H1 (cell line): ENCODE data around the gene KRT81. TPM values are rescaled to one million over a fixed set of nuclear protein-coding genes. Genes with fewer than 3 reads are reported as not detected.

Source experiments
- CTCF ChIA-PET: fragments of 300-600 bp; sonication (Branson Sonifier 250); formaldehyde crosslinking; loops from one replicate; lab custom pipeline; 2021; ENCODE audit not compliant: partially characterized antibody; lab: Charles Lee
- POLR2A ChIA-PET: fragments of 300-600 bp; sonication (Branson Sonifier 250); formaldehyde crosslinking; loops from one replicate; lab custom pipeline; 2021; ENCODE audit warnings: inconsistent platforms; ENCODE audit not compliant: partially characterized antibody; lab: Charles Lee
- DNase-seq, 2 experiments: peaks; one replicate each; pipeline versions ENCODE4 v3.0.0 to v3.0.0-alpha.2; 2010 to 2022; ENCODE audit warnings: low spot score in 2 of 2, low read depth in 1 of 2, mixed read lengths in 1 of 2
- FAIRE-seq: peaks from 2 replicates; lab custom pipeline; 2011; peaks lifted over from hg19 to GRCh38; lab: Jason Lieb, UNC
- H2AFZ ChIP-seq: 2 replicates; pipeline ENCODE4 v1.8.1; 2012; ENCODE audit warnings: low read length, inconsistent platforms
- H2AK5ac ChIP-seq: 2 replicates; pipeline ENCODE4 v1.6.1; 2013; ENCODE audit warnings: low read depth, low read length
- H2BK120ac ChIP-seq: replicated peaks from 2 replicates; pipeline ENCODE3; 2013; ENCODE audit warnings: low read depth, low read length, inconsistent platforms
- H2BK12ac ChIP-seq: 2 replicates; pipeline ENCODE4 v1.6.1; 2013; ENCODE audit warnings: low read depth, low read length
- H2BK15ac ChIP-seq: 2 replicates; pipeline ENCODE4 v1.6.1; 2013; ENCODE audit warnings: low read length
- H2BK20ac ChIP-seq: 2 replicates; pipeline ENCODE4 v1.6.1; 2013; ENCODE audit warnings: low read length
- H2BK5ac ChIP-seq: 2 replicates; pipeline ENCODE4 v1.6.1; 2013; ENCODE audit warnings: low read depth, low read length
- H3K14ac ChIP-seq: 2 replicates; pipeline ENCODE4 v1.6.1; 2013; ENCODE audit warnings: inconsistent platforms; ENCODE audit not compliant: insufficient read length
- H3K18ac ChIP-seq: 2 replicates; pipeline ENCODE4 v1.6.1; 2013; ENCODE audit warnings: low read length; ENCODE audit errors: extremely low read depth
- H3K23ac ChIP-seq: 2 replicates; pipeline ENCODE4 v1.6.1; 2013; ENCODE audit warnings: inconsistent platforms; ENCODE audit not compliant: insufficient read length
- H3K23me2 ChIP-seq: 2 replicates; pipeline ENCODE4 v1.6.1; 2013; ENCODE audit warnings: low read depth, low read length
- H3K27ac ChIP-seq: 2 replicates; pipeline ENCODE4 v1.6.1; 2011; ENCODE audit warnings: low read depth, low read length, inconsistent platforms
- H3K27me3 ChIP-seq, 4 experiments: replicated peaks in 1 of 4; 1 replicate in 1 of 4; 2 replicates in 3 of 4; pipeline versions ENCODE4 v1.6.1 to v1.8.1; 2011 to 2013; ENCODE audit warnings: low read length in 3 of 4, mild to moderate bottlenecking in 3 of 4, inconsistent platforms in 2 of 4, mixed read lengths in 2 of 4, moderate library complexity in 1 of 4; ENCODE audit not compliant: control insufficient read depth in 3 of 4, insufficient read depth in 3 of 4; ENCODE audit errors: extremely low read depth in 1 of 4
- H3K36me3 ChIP-seq, 4 experiments: 2 replicates each; pipeline versions ENCODE4 v1.6.1 to v1.8.1; 2011 to 2013; ENCODE audit warnings: mild to moderate bottlenecking in 4 of 4, low read length in 3 of 4, moderate library complexity in 2 of 4, control low read depth in 1 of 4, inconsistent platforms in 1 of 4; ENCODE audit not compliant: insufficient read depth in 4 of 4, control insufficient read depth in 2 of 4
- H3K4ac ChIP-seq: replicated peaks from 2 replicates; pipeline ENCODE3; 2013; ENCODE audit warnings: low read length, low read depth, mixed read lengths, inconsistent platforms; ENCODE audit not compliant: insufficient read length
- H3K4me1 ChIP-seq, 4 experiments: replicated peaks in 1 of 4; 1 replicate in 1 of 4; 2 replicates in 3 of 4; pipeline versions ENCODE4 v1.6.1 to v1.8.1; 2011 to 2013; ENCODE audit warnings: low read length in 3 of 4, inconsistent platforms in 2 of 4, mixed read lengths in 1 of 4; ENCODE audit not compliant: insufficient read depth in 4 of 4, control insufficient read depth in 3 of 4
- H3K4me2 ChIP-seq, 2 experiments: 2 replicates each; pipeline versions ENCODE4 v1.6.1 to v1.8.1; 2011 to 2013; ENCODE audit warnings: low read depth in 2 of 2, low read length in 2 of 2, control low read depth in 1 of 2, inconsistent platforms in 1 of 2, mild to moderate bottlenecking in 1 of 2; ENCODE audit not compliant: insufficient read depth in 1 of 2
- H3K4me3 ChIP-seq, 4 experiments: fragments of 200-600, 300-600 bp in 1 of 4; sonication (generic), shearing (Covaris generic), sonication (Bioruptor Twin) in 1 of 4; 2 replicates each; pipeline versions ENCODE4 v1.5.1 to v1.8.1; 2011 to 2016; ENCODE audit warnings: low read length in 4 of 4, low read depth in 3 of 4, control low read depth in 2 of 4, inconsistent platforms in 2 of 4, mild to moderate bottlenecking in 2 of 4, mixed read lengths in 1 of 4, moderate library complexity in 1 of 4; ENCODE audit not compliant: insufficient read depth in 2 of 4; ENCODE audit errors: extremely low read depth in 1 of 4
- H3K56ac ChIP-seq: replicated peaks from 2 replicates; pipeline ENCODE3; 2013; ENCODE audit warnings: low read depth, mild to moderate bottlenecking, mixed read lengths, low read length, inconsistent platforms; ENCODE audit not compliant: insufficient read length
- H3K79me1 ChIP-seq: 2 replicates; pipeline ENCODE4 v1.6.1; 2013; ENCODE audit warnings: low read depth, low read length, control low read depth
- H3K79me2 ChIP-seq, 2 experiments: 2 replicates each; pipeline versions ENCODE4 v1.6.1 to v1.8.1; 2012 to 2013; ENCODE audit warnings: low read length in 2 of 2, mild to moderate bottlenecking in 2 of 2, inconsistent platforms in 1 of 2; ENCODE audit not compliant: insufficient read depth in 2 of 2, control insufficient read depth in 1 of 2
- H3K9ac ChIP-seq, 4 experiments: replicated peaks in 1 of 4; 1 replicate in 1 of 4; 2 replicates in 3 of 4; pipeline versions ENCODE4 v1.6.1 to v1.8.1; 2011 to 2013; ENCODE audit warnings: low read depth in 3 of 4, low read length in 3 of 4, control low read depth in 2 of 4, mild to moderate bottlenecking in 2 of 4, moderate library complexity in 2 of 4, inconsistent platforms in 1 of 4; ENCODE audit errors: extremely low read depth in 1 of 4
- H3K9me3 ChIP-seq, 2 experiments: 2 replicates each; pipeline versions ENCODE4 v1.6.1 to v1.8.1; 2012 to 2013; ENCODE audit warnings: mild to moderate bottlenecking in 2 of 2, moderate library complexity in 2 of 2, control low read depth in 1 of 2, inconsistent platforms in 1 of 2, low read depth in 1 of 2, low read length in 1 of 2, mixed read lengths in 1 of 2; ENCODE audit not compliant: insufficient read depth in 2 of 2
- H4K20me1 ChIP-seq, 2 experiments: replicated peaks in 1 of 2; 2 replicates each; pipeline versions ENCODE3 to v1.8.1; 2011 to 2013; ENCODE audit warnings: inconsistent platforms in 2 of 2, low read length in 2 of 2, mild to moderate bottlenecking in 1 of 2; ENCODE audit not compliant: insufficient read depth in 2 of 2, control insufficient read depth in 1 of 2
- H4K5ac ChIP-seq: 2 replicates; pipeline ENCODE4 v1.6.1; 2013; ENCODE audit warnings: low read length, low read depth, mixed read lengths, inconsistent platforms; ENCODE audit not compliant: insufficient read length
- H4K8ac ChIP-seq: 2 replicates; pipeline ENCODE4 v1.8.0; 2013; ENCODE audit warnings: mild to moderate bottlenecking, moderate library complexity, low read length, inconsistent platforms; ENCODE audit not compliant: insufficient read depth; ENCODE audit errors: extremely low read depth
- H4K91ac ChIP-seq: replicated peaks from 2 replicates; pipeline ENCODE3; 2013; ENCODE audit warnings: low read length, mixed read lengths, inconsistent platforms; ENCODE audit not compliant: insufficient read length
- ATF3 ChIP-seq: IDR thresholded peaks from 2 replicates; pipeline ENCODE4 v1.6.1; 2011; ENCODE audit warnings: low read depth, mild to moderate bottlenecking, low read length; ENCODE audit not compliant: insufficient read depth
- CTCF ChIP-seq, 3 experiments: IDR thresholded peaks; 1 replicate in 2 of 3; 2 replicates in 1 of 3; pipeline versions ENCODE4 v1.5.1 to v1.6.1; 2011; ENCODE audit warnings: low read length in 3 of 3, mild to moderate bottlenecking in 3 of 3, inconsistent platforms in 2 of 3, low read depth in 1 of 3, moderate library complexity in 1 of 3; ENCODE audit not compliant: insufficient read depth in 1 of 3; ENCODE audit errors: control extremely low read depth in 1 of 3
- HDAC2 ChIP-seq, 2 experiments: fragments of 300-600 bp in 1 of 2; sonication (generic) in 1 of 2; IDR thresholded peaks; 2 replicates each; pipeline ENCODE4 v1.6.1; 2011 to 2012; ENCODE audit warnings: low read depth in 2 of 2, low read length in 2 of 2, mild to moderate bottlenecking in 2 of 2, moderate library complexity in 2 of 2, borderline replicate concordance in 1 of 2, inconsistent platforms in 1 of 2
- JUND ChIP-seq: IDR thresholded peaks from 2 replicates; pipeline ENCODE4 v1.6.1; 2011; ENCODE audit warnings: mild to moderate bottlenecking, improper control_type of control experiment, low read length
- RAD21 ChIP-seq, 2 experiments: IDR thresholded peaks in 1 of 2; conservative IDR thresholded peaks in 1 of 2; 2 replicates each; pipeline ENCODE4 v1.6.1; 2011; ENCODE audit warnings: low read depth in 2 of 2, low read length in 2 of 2, improper control_type of control experiment in 1 of 2, inconsistent platforms in 1 of 2, mild to moderate bottlenecking in 1 of 2, moderate library complexity in 1 of 2
- TAF7 ChIP-seq: optimal IDR thresholded peaks from 2 replicates; pipeline ENCODE3; 2011; ENCODE audit warnings: low read depth, mild to moderate bottlenecking, inconsistent platforms, low read length, moderate library complexity, borderline replicate concordance
- YY1 ChIP-seq: IDR thresholded peaks from 2 replicates; pipeline ENCODE4 v1.6.1; 2011; ENCODE audit warnings: low read depth, mild to moderate bottlenecking, low read length
- WGBS, 2 experiments: shearing (Covaris generic) in 1 of 2; methylation state at CpG; one replicate each; pipeline versions ENCODE4 v1.1.6 to v1.1.7; 2013 to 2015; ENCODE audit warnings: low lambda C conversion rate in 2 of 2, mixed read lengths in 2 of 2, inconsistent platforms in 1 of 2, low coverage in 1 of 2, missing lambda C conversion rate in 1 of 2; ENCODE audit not compliant: insufficient replicate concordance in 2 of 2, insufficient coverage in 1 of 2, insufficient read length in 1 of 2; ENCODE audit errors: extremely low coverage in 1 of 2, missing lambda C conversion rate in 1 of 2; 5-methylcytosine and 5-hydroxymethylcytosine counted together
- polyA plus RNA-seq, 7 experiments: library from polyadenylated mRNA; depleted of rRNA in 3 of 7; stranded (reverse) in 5 of 7; unstranded in 2 of 7; fragments of >200 nt in 5 of 7; fragments of 200-250 nt in 2 of 7; gene quantifications; 1 replicate in 5 of 7; 2 replicates in 1 of 7; 4 replicates in 1 of 7; pipeline versions ENCODE4 v1.2.1 to v1.2.3, GENCODE V29; 2011 to 2013; ENCODE audit warnings: missing spikeins in 2 of 7, mixed read lengths in 2 of 7
- total RNA-seq: library from RNA; stranded (reverse); fragmentation: NEBNext Ultra II Directional; extraction: Animal tissue kit (Norgen Biotek cat#: 25700); gene quantifications from 2 replicates; pipeline ENCODE4 v1.2.1, GENCODE V29; 2021

KRT81 gene
- total and polyA plus RNA-seq, 2 of the 8 experiments (the other 6 are each of a cell fraction or from before 2014, with no cell fraction given), result not detected

- Histone ChIP-seq H3K27ac (no peak overlapping the region), H2BK5ac (no peak overlapping the region), H3K23ac (no peak overlapping the region), H2BK15ac (no peak overlapping the region), H3K79me1 (no peaks in the 10 kb centered on the region), H3K9me3 (no peaks in the 10 kb centered on the region), H2BK120ac (no peak overlapping the region), H3K9ac (no peak overlapping the region), H3K4ac (no peak overlapping the region), H4K5ac (no peak overlapping the region), H2AFZ (no peak overlapping the region), H3K36me3 (no peaks in the 10 kb centered on the region), H3K18ac (no peak overlapping the region), H3K23me2 (no peaks in the 10 kb centered on the region), H3K4me3 (no peak overlapping the region), H3K56ac (no peak overlapping the region), H2BK12ac (no peak overlapping the region), H3K4me1 (no peaks in the 10 kb centered on the region), H4K20me1 (no peaks in the 10 kb centered on the region), H3K4me2 (no peak overlapping the region), H3K27me3 (no peaks in the 10 kb centered on the region), H2AK5ac (no peak overlapping the region), H3K14ac (no peak overlapping the region), H4K8ac (no peak overlapping the region), H3K79me2 (no peaks in the 10 kb centered on the region), H4K91ac (no peak overlapping the region), H2BK20ac (no peak overlapping the region)
- DNase-seq, result peak; percentile 67 to 75
- CTCF ChIA-PET, result interaction anchor here (0.6 to 19.8 kb wide), 59 partner anchors 8 to 657 kb away, joined by 3 to 353 read pairs (median 4); partner anchors contain the start of genes KRT7, KRT80, KRT85 and KRT86
- POLR2A ChIA-PET, result interaction anchor here (0.6 to 1.4 kb wide), 3 partner anchors 10 to 94 kb away, joined by 3 to 5 read pairs (median 3); partner anchors contain the start of gene KRT7
- peak; percentile 74 for FAIRE-seq
- WGBS, 2 experiments, result 47% methylated on average over 11 of the region's 11 CpGs; no CpG with 5 or more reads in 1 of the 2 experiments
- peak; percentile 18 for TF ChIP-seq TAF7
- TF ChIP-seq JUND, result peak; percentile 82
- TF ChIP-seq ATF3, result no peak
- peak; percentile 81 to 88 for TF ChIP-seq RAD21 (IDR thresholded peaks at IDR 0.05 in 1 of 2, conservative IDR thresholded peaks at IDR 0.05 in 1 of 2; ENCODE audit: low read depth in 2 of 2, low read length in 2 of 2)
- peak; percentile 97 to 100 (median 100) for TF ChIP-seq CTCF (IDR thresholded peaks at IDR 0.05; ENCODE audit: control extremely low read depth in 1 of 3, insufficient read depth in 1 of 3, low read depth in 1 of 3, low read length in 3 of 3)
- peak; percentile 79 for TF ChIP-seq YY1
- TF ChIP-seq HDAC2 (IDR thresholded peaks at IDR 0.05; ENCODE audit: borderline replicate concordance in 1 of 2, low read depth in 2 of 2, low read length in 2 of 2), result no peak
Measured at GRCh38 chr12:52327052-52327829, 35.9 kb upstream of the KRT81 start.
